Testis (tissue), 3 donors: ENCODE results near the gene EGFR. TPM values are rescaled to one million over a fixed set of nuclear protein-coding genes. Genes with fewer than 3 reads are reported as not detected.

ENCODE experiments used
- DNase-seq: peaks from one replicate; pipeline ENCODE4 v3.0.0-alpha.2; 2019
- H3K27ac ChIP-seq, 2 donors: fragments of 200-600 bp; sonication (generic); one replicate each; pipeline ENCODE4 v1.5.1; 2019
- H3K27me3 ChIP-seq: fragments of 200-600 bp; sonication (generic); one replicate; pipeline ENCODE4 v1.5.1; 2019
- H3K36me3 ChIP-seq: fragments of 200-600 bp; sonication (generic); one replicate; pipeline ENCODE4 v1.5.1; 2017; ENCODE audit warnings: low read depth; ENCODE audit errors: missing control alignments
- H3K4me1 ChIP-seq: fragments of 200-600 bp; sonication (generic); one replicate; pipeline ENCODE4 v1.5.1; 2019
- H3K4me3 ChIP-seq, 2 donors: fragments of 200-600 bp; sonication (generic); one replicate each; pipeline ENCODE4 v1.5.1; 2017 to 2019
- H3K9me3 ChIP-seq: fragments of 200-600 bp; sonication (generic); one replicate; pipeline ENCODE4 v1.5.1; 2017
- POLR2A ChIP-seq: fragments of 450-650 bp; IDR thresholded peaks from one replicate; pipeline ENCODE4 v1.6.1; 2017; ENCODE audit warnings: antibody characterized with exemption, mild to moderate bottlenecking, moderate library complexity
- WGBS, 2 donors: methylation state at CpG; one replicate each; pipeline ENCODE4 v1.1.5; 2018; 5-methylcytosine and 5-hydroxymethylcytosine counted together
- intact Hi-C: fragments of 100-400 bp; cut with DNase I; formaldehyde crosslinking; loops from one replicate; pipeline ENCODE4 v1.15.1; 2023; ENCODE audit warnings: low total_unique reads
- polyA plus RNA-seq: library from polyadenylated mRNA; stranded (reverse); fragments of 350-450 nt; fragmentation: Illumina TruSeq; extraction: RNeasy Lipid Tissue Mini Kit (QIAGEN cat#74804); gene quantifications from one replicate; pipeline ENCODE4 v1.2.3, GENCODE V29; 2014; ENCODE audit warnings: low read depth, low replicate concordance; ENCODE audit not compliant: insufficient read depth
- total RNA-seq, 2 donors: library from RNA; depleted of rRNA; stranded (reverse); fragments of >200 nt; gene quantifications; one replicate each; pipeline ENCODE4 v1.2.3, GENCODE V29; 2016
- TF ChIP-seq, protein P1 (sequence below), 3 experiments: fragments of 450-650 bp in 2 of 3; fragments of 200-600 bp in 1 of 3; sonication (generic) in 1 of 3; IDR thresholded peaks; one replicate each; pipeline ENCODE4 v1.5.1; 2016 to 2019; ENCODE audit warnings: antibody characterized with exemption in 3 of 3, mild to moderate bottlenecking in 2 of 3, moderate library complexity in 1 of 3

EGFR gene
- total and polyA plus RNA-seq, 3 donors from 2014 or later: 11.0 to 45.0 (median 18.2) TPM

DNA sequence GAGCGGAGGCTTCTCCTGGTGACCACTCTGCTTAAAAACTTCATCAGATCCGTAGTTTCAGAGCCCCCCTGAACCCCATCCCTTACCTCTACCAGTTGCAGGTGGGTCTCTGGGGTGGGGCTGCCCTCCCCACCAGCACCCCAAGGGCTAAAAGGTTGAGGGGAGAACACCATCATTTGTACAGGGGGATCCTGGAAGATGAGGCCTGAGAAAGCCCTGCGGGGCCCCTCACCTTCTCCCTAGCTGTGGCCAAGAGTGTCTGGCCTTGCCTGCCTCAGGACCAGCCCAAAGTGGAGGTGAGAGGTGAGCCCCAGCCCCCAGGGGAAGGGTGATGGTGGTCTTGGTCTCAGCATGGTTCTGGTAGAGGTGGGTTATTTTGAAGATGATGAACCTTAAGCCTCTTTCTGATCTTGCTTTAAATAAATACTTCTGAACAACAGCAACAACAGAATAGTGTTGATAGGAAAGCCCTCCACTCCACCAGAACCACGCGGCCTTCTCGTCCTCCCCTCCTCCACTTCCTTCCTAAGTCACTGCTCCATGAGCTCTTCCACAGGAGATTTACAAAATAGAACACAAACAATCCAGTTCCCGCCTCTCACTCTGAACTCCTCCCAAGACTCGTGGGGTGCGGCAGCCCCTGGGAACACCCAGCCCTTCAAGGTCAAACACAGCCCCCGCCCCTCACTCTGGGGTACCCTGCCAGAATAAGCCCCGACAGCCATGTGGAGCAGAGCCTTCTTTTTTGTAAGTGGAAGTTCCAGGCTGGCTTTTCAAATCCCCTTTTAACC is 169.1 kb downstream of the EGFR start:
- Histone ChIP-seq H3K4me3 (no peak overlapping the region), H3K9me3 (no peaks in the 10 kb centered on the region), H3K36me3 (no peaks in the 10 kb centered on the region), H3K27me3 (no peaks in the 10 kb centered on the region), H3K4me1 (peaks cover 37% of the 10 kb centered on the region), H3K27ac (peak overlapping the region; percentile 54 to 80)
- intact Hi-C loops: no loop called here
- DNase-seq: peak; percentile 78
- WGBS, 2 donors: 34 to 52% methylated on average over 11 of the region's 11 CpGs
- TF ChIP-seq POLR2A: no peak
- TF ChIP-seq, protein P1, sequence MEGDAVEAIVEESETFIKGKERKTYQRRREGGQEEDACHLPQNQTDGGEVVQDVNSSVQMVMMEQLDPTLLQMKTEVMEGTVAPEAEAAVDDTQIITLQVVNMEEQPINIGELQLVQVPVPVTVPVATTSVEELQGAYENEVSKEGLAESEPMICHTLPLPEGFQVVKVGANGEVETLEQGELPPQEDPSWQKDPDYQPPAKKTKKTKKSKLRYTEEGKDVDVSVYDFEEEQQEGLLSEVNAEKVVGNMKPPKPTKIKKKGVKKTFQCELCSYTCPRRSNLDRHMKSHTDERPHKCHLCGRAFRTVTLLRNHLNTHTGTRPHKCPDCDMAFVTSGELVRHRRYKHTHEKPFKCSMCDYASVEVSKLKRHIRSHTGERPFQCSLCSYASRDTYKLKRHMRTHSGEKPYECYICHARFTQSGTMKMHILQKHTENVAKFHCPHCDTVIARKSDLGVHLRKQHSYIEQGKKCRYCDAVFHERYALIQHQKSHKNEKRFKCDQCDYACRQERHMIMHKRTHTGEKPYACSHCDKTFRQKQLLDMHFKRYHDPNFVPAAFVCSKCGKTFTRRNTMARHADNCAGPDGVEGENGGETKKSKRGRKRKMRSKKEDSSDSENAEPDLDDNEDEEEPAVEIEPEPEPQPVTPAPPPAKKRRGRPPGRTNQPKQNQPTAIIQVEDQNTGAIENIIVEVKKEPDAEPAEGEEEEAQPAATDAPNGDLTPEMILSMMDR (IDR thresholded peaks at IDR 0.05): no peak

DNA sequence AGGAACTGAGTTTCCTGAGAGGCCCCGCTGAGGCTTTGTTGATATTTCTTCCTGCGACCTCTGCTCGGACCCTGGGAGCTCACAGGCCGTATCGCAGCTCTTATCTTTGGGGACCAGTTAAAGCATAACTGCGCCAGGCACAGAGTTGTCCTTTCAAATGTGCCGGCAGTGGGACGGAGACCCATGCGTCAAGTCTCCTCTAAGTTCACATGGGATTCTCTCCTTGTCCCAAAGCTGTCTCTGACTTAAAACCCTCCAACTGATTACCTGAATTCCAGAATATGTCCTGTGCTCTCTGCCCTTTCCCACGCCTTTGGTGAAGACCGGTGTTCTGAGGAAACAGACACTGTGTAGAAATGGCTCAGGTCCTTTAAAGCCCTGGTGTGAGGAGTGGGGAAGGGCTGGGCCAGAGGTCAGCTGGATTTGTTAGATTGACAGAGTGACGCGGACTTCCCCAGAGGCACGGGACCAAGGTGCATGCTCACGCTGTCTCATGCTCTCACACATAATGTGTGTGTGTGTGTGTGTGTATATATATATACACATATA is 169.8 kb downstream of the EGFR start:
- intact Hi-C loops: no loop called here
- Histone ChIP-seq H3K4me3 (no peak overlapping the region), H3K27me3 (no peaks in the 10 kb centered on the region), H3K4me1 (peaks cover 37% of the 10 kb centered on the region), H3K27ac (peak overlapping the region in 1 of 2 donors; percentile 80), H3K9me3 (no peaks in the 10 kb centered on the region), H3K36me3 (no peaks in the 10 kb centered on the region)
- no peak for DNase-seq
- TF ChIP-seq, protein P1 (IDR thresholded peaks at IDR 0.05): no peak
- TF ChIP-seq POLR2A: no peak
- 62 to 66% methylated on average over 15 of the region's 15 CpGs for WGBS, 2 donors

GRCh38 chr7:55189146-55189766 is 170.4 kb downstream of the EGFR start:
- WGBS, 2 donors: 68 to 72% methylated on average over 11 of the region's 11 CpGs
- no peak for DNase-seq
- Histone ChIP-seq H3K27me3 (no peaks in the 10 kb centered on the region), H3K9me3 (no peaks in the 10 kb centered on the region), H3K4me1 (peaks cover 37% of the 10 kb centered on the region), H3K36me3 (no peaks in the 10 kb centered on the region), H3K27ac (peak overlapping the region in 1 of 2 donors; percentile 61), H3K4me3 (no peak overlapping the region)
- TF ChIP-seq POLR2A: no peak
- TF ChIP-seq, protein P1 (IDR thresholded peaks at IDR 0.05): peak in 1 of 3 experiments; percentile 12
- intact Hi-C loops: no loop called here

- Histone ChIP-seq H3K36me3 (no peaks in the 10 kb centered on the region), H3K9me3 (no peaks in the 10 kb centered on the region)
- 70% methylated on average over 16 of the region's 16 CpGs for WGBS, 2 donors
These were observed 171.1 kb downstream of the EGFR start for GRCh38 chr7:55189878-55190436.

More at GRCh38 chr7:55189878-55190436, 171.1 kb downstream of the EGFR start:
- Histone ChIP-seq H3K27ac (peak overlapping the region in 1 of 2 donors; percentile 61), H3K4me3 (no peak overlapping the region), H3K4me1 (peaks cover 37% of the 10 kb centered on the region), H3K27me3 (no peaks in the 10 kb centered on the region)
- intact Hi-C loops: no loop called here
- TF ChIP-seq, protein P1 (IDR thresholded peaks at IDR 0.05): no peak
- TF ChIP-seq POLR2A: no peak
- peak; percentile 13 for DNase-seq
